Measurements from ENCODE around the gene ATP9B. TPM values are rescaled to one million over a fixed set of nuclear protein-coding genes. Genes with fewer than 3 reads are reported as not detected.

The ATP9B gene
- total RNA-seq, 1 experiment from 2014 or later = 20.9 TPM

DNA sequence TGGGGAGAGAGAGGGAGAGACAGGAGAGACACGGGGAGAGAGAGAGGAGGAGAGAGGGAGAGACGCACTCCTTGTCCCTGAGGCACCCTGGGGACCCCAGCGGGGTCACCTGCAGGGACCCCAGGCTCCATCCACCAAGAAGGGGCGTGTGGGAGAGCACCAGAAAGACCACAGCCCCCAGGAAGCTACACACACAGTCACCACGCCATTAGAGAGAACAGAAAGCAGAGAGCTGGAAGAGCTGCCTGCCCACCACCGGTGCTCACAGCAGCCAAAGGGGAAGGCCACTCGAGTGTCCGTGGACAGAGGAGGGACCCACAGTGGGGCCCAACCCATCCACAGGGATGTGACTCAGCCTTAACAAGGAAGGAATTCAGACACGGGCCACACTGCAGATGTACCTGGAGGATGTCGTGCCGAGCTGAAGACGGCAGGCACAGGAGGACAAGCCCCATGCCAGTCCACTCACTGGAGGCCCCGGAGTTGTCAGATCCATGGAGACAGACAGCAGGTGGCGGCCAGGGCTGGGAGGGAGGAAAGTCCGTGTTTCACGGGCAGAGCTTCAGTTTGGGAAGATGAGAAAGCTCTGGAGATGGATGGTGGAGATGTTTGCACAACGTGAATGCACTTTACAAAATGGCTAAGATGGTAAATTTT, 315.1 kb downstream of the ATP9B start:
- H3K4me3 Mint-ChIP-seq = no peak overlapping the region
- H3K9ac ChIP-seq (ENCODE audit: extremely low read depth, insufficient read length, low read length) = no peak overlapping the region

More for the DNA sequence above, 315.1 kb downstream of the ATP9B start:
- peak; percentile 22 for DNase-seq
- Histone ChIP-seq H3K14ac (ENCODE audit: insufficient read depth, low read length) (no peak overlapping the region), H2BK120ac (ENCODE audit: low read depth, low read length, poor library complexity, severe bottlenecking) (no peak overlapping the region), H4K91ac (ENCODE audit: insufficient read length, low read depth, low read length) (no peak overlapping the region), H2AK5ac (ENCODE audit: insufficient read length, low read length) (no peak overlapping the region), H3K79me1 (ENCODE audit: insufficient read depth, low read depth, low read length, poor library complexity, severe bottlenecking) (no peaks in the 10 kb centered on the region), H4K20me1 (ENCODE audit: control insufficient read depth, insufficient read depth, insufficient read length) (no peaks in the 10 kb centered on the region), H2BK20ac (ENCODE audit: low read depth, low read length, poor library complexity, severe bottlenecking) (no peak overlapping the region), H3T11ph (ENCODE audit: low read length) (no peak overlapping the region), H2BK5ac (ENCODE audit: insufficient read length, low read length) (no peak overlapping the region), H3K18ac (ENCODE audit: insufficient read length, low read depth, low read length) (no peak overlapping the region), H3K4ac (ENCODE audit: low read depth, low read length) (no peak overlapping the region), H4K8ac (replicated peaks; ENCODE audit: insufficient read length, low read depth, low read length) (no peak overlapping the region), H3K4me1 (ENCODE audit: insufficient read depth, low read length) (no peaks in the 10 kb centered on the region), H3K27ac (ENCODE audit: insufficient read length, low read depth, low read length) (no peak overlapping the region), H3K79me2 (ENCODE audit: insufficient read depth, low read length) (no peaks in the 10 kb centered on the region), H3K27me3 (ENCODE audit: insufficient read depth, low read length) (no peaks in the 10 kb centered on the region; the same call in 1 of the 2 replicates), H3K9me3 (ENCODE audit: control insufficient read depth, low read depth, low read length) (no peaks in the 10 kb centered on the region), H3K23ac (ENCODE audit: insufficient read length, low read depth, low read length) (no peak overlapping the region), H2BK12ac (ENCODE audit: insufficient read length, low read depth, low read length) (no peak overlapping the region), H2BK15ac (ENCODE audit: low read depth, low read length) (no peak overlapping the region), H3K56ac (ENCODE audit: insufficient read length, low read depth, low read length) (no peak overlapping the region), H3K23me2 (ENCODE audit: insufficient read length, low read depth, low read length, poor library complexity, severe bottlenecking) (no peaks in the 10 kb centered on the region), H2AFZ (ENCODE audit: low read length) (no peak overlapping the region), H3K4me2 (ENCODE audit: insufficient read depth, insufficient read length, low read length) (no peak overlapping the region), H4K5ac (ENCODE audit: insufficient read length, low read depth, low read length) (no peak overlapping the region)
- no peak overlapping the region; a peak in 1 of 7 replicates for H3K27ac Mint-ChIP-seq
- no peaks in the 10 kb centered on the region; a peak in 1 of 5 replicates for H3K9me3 Mint-ChIP-seq
- no CpG with 5 or more reads among the region's 17 CpGs for WGBS (ENCODE audit: extremely low coverage, insufficient read length, low lambda C conversion rate)
- H3K27me3 Mint-ChIP-seq (ENCODE audit: low read depth) = peaks cover 27% of the 10 kb centered on the region
- no peaks in the 10 kb centered on the region for H3K36me3 Mint-ChIP-seq (ENCODE audit: insufficient read depth in 1 of 3, low read depth in 3 of 3)
- peaks cover 2 to 3% of the 10 kb centered on the region in 2 experiments; a peak in 2 of 4 replicates for H3K4me1 Mint-ChIP-seq
- TF ChIP-seq, protein P1, sequence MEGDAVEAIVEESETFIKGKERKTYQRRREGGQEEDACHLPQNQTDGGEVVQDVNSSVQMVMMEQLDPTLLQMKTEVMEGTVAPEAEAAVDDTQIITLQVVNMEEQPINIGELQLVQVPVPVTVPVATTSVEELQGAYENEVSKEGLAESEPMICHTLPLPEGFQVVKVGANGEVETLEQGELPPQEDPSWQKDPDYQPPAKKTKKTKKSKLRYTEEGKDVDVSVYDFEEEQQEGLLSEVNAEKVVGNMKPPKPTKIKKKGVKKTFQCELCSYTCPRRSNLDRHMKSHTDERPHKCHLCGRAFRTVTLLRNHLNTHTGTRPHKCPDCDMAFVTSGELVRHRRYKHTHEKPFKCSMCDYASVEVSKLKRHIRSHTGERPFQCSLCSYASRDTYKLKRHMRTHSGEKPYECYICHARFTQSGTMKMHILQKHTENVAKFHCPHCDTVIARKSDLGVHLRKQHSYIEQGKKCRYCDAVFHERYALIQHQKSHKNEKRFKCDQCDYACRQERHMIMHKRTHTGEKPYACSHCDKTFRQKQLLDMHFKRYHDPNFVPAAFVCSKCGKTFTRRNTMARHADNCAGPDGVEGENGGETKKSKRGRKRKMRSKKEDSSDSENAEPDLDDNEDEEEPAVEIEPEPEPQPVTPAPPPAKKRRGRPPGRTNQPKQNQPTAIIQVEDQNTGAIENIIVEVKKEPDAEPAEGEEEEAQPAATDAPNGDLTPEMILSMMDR (conservative IDR thresholded peaks at IDR 0.05) = no peak
